ENCODE measurements around the gene MAGI2. TPM values are rescaled to one million over a fixed set of nuclear protein-coding genes. Genes with fewer than 3 reads are reported as not detected.

The MAGI2 gene
- total and polyA plus RNA-seq, 4 donors, result 43.4 to 61.3 (median 50.1) TPM

DNA sequence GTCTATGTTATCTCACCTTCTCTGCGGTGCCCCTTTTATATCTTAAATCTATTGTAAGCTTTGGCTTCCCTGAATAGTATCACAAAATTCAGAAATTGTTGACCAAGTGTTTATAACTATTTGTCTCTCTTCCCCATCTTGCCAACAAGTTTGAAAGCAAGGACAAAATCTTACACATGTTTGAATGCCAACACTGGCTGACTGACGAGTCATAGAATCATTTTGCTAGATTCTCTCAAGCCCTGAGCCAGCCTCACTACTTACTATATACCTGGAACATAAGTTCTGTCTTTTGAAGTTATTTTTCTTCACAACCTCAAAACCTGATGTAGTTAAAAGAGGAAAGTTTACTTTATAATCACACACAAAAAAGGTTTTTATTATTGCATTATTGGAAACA lies 954.2 kb downstream of the MAGI2 start:
- Histone ChIP-seq H3K4me1 (ENCODE audit: control insufficient read depth, insufficient read depth, low read length) (no peaks in the 10 kb centered on the region), H3K36me3 (ENCODE audit: control insufficient read depth, insufficient read depth, low read length) (peaks cover 3% of the 10 kb centered on the region), H3K27me3 (ENCODE audit: control insufficient read depth, insufficient read depth, low read length) (no peaks in the 10 kb centered on the region), H3K9me3 (ENCODE audit: control insufficient read depth, insufficient read depth, low read length) (no peaks in the 10 kb centered on the region), H3K27ac (ENCODE audit: low read depth, low read length) (no peak overlapping the region), H3K4me3 (ENCODE audit: low read depth, low read length) (no peak overlapping the region)
- 89% methylated on average over 1 of the region's 2 CpGs for WGBS (ENCODE audit: insufficient coverage)
- no peak for DNase-seq (ENCODE audit: low read depth in 4 of 6, low spot score in 6 of 6)

- Histone ChIP-seq H3K4me3 (ENCODE audit: low read depth, low read length) (no peak overlapping the region), H3K27ac (ENCODE audit: low read depth, low read length) (no peak overlapping the region), H3K9me3 (ENCODE audit: control insufficient read depth, insufficient read depth, low read length) (no peaks in the 10 kb centered on the region), H3K4me1 (ENCODE audit: control insufficient read depth, insufficient read depth, low read length) (no peaks in the 10 kb centered on the region), H3K36me3 (ENCODE audit: control insufficient read depth, insufficient read depth, low read length) (peaks cover 3% of the 10 kb centered on the region), H3K27me3 (ENCODE audit: control insufficient read depth, insufficient read depth, low read length) (no peaks in the 10 kb centered on the region)
- DNase-seq (ENCODE audit: low read depth in 4 of 6, low spot score in 6 of 6), result no peak
- no CpG with 5 or more reads among the region's 4 CpGs for WGBS (ENCODE audit: insufficient coverage)
Measured at GRCh38 chr7:78497728-78498427, 955.6 kb downstream of the MAGI2 start.

DNA sequence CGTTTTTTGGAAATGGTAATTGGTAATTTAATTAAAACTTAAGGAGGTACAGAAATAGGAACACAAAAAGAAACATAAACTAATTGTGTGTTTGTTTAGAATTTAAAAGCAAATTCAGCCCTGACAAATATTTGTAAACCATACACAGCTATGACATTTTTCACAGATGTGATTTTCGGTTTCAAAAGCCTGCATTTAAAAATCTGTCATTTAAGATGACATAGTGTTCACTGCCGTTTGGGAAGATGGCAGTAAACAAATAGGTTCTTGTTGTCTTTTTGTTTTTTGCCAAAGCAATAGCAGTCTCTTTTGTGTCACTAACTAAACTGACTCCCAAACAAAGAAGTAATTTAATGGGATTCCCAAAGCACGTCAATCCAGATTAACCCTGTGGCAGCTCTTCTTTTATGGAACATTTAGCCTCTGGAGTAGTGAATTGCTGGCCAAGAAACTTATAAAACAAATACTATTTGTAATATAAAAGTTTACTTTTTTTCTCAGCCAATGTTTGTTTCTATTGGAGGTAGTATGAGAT lies 957.3 kb downstream of the MAGI2 start:
- peak in 2 of 6 donors; percentile 42 to 49 for DNase-seq (ENCODE audit: low read depth in 4 of 6, low spot score in 6 of 6)
- no peak overlapping the region for H3K4me3 ChIP-seq (ENCODE audit: low read depth, low read length)
- WGBS (ENCODE audit: insufficient coverage), result no CpG with 5 or more reads among the region's 4 CpGs
- peaks cover 3% of the 10 kb centered on the region for H3K36me3 ChIP-seq (ENCODE audit: control insufficient read depth, insufficient read depth, low read length)
- no peak overlapping the region for H3K27ac ChIP-seq (ENCODE audit: low read depth, low read length)
- no peaks in the 10 kb centered on the region for H3K9me3 ChIP-seq (ENCODE audit: control insufficient read depth, insufficient read depth, low read length)
- no peaks in the 10 kb centered on the region for H3K4me1 ChIP-seq (ENCODE audit: control insufficient read depth, insufficient read depth, low read length)
- no peaks in the 10 kb centered on the region for H3K27me3 ChIP-seq (ENCODE audit: control insufficient read depth, insufficient read depth, low read length)

DNA sequence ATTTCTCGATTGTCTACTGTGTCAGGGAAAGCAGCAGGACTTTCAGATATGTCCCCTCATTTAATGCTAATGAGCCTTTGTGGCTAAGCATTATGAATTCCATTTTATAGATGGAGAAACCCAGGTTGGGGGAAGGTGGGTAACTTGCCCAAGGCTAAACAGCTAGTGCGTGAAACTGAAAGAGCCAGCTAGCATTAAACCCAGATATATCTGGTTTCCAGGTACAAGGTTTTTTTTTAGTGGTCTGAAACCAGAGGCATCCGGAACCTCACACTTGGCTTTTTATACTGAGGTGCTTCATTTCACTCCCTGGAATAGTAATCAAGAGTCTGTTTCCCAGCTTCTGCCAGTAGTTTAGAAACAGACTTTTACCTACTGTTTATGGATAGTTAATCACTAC lies 960.1 kb downstream of the MAGI2 start:
- WGBS (ENCODE audit: insufficient coverage), result 86% methylated on average over 2 of the region's 3 CpGs

DNA sequence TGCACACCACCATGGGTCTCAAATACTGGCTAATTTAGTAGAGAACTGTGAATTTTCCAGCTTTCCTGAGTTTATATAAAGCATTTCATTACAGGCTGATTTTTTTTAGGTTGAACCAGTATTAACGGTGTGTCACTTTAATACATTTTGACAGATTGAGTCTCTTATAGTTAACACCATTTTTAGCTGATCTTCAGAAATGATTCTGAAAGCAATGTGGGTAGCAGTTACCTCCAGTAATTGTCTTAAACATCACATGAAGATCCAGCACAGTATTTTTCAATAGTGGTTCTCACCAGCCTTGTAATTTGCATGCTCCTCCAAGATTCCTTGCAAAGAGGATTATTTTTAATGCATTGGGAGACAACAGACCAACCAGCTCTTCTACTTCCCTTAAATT lies 961.3 kb downstream of the MAGI2 start:
- H3K27me3 ChIP-seq (ENCODE audit: control insufficient read depth, insufficient read depth, low read length), result no peaks in the 10 kb centered on the region
- H3K4me3 ChIP-seq (ENCODE audit: low read depth, low read length), result no peak overlapping the region
- no CpG with 5 or more reads among the region's 1 CpG for WGBS (ENCODE audit: insufficient coverage)
- no peaks in the 10 kb centered on the region for H3K36me3 ChIP-seq (ENCODE audit: control insufficient read depth, insufficient read depth, low read length)
- no peak overlapping the region for H3K27ac ChIP-seq (ENCODE audit: low read depth, low read length)
- H3K9me3 ChIP-seq (ENCODE audit: control insufficient read depth, insufficient read depth, low read length), result no peaks in the 10 kb centered on the region
- no peaks in the 10 kb centered on the region for H3K4me1 ChIP-seq (ENCODE audit: control insufficient read depth, insufficient read depth, low read length)
- DNase-seq (ENCODE audit: low read depth in 4 of 6, low spot score in 6 of 6), result no peak

More for the DNA sequence above, 960.1 kb downstream of the MAGI2 start:
- no peaks in the 10 kb centered on the region for H3K4me1 ChIP-seq (ENCODE audit: control insufficient read depth, insufficient read depth, low read length)
- no peaks in the 10 kb centered on the region for H3K27me3 ChIP-seq (ENCODE audit: control insufficient read depth, insufficient read depth, low read length)
- peak in 1 of 6 donors; percentile 24 for DNase-seq (ENCODE audit: low read depth in 4 of 6, low spot score in 6 of 6)
- H3K36me3 ChIP-seq (ENCODE audit: control insufficient read depth, insufficient read depth, low read length), result no peaks in the 10 kb centered on the region
- no peak overlapping the region for H3K4me3 ChIP-seq (ENCODE audit: low read depth, low read length)
- H3K27ac ChIP-seq (ENCODE audit: low read depth, low read length), result no peak overlapping the region
- no peaks in the 10 kb centered on the region for H3K9me3 ChIP-seq (ENCODE audit: control insufficient read depth, insufficient read depth, low read length)

- no peaks in the 10 kb centered on the region for H3K4me1 ChIP-seq (ENCODE audit: control insufficient read depth, insufficient read depth, low read length)
- DNase-seq (ENCODE audit: low read depth in 4 of 6, low spot score in 6 of 6), result peak in 1 of 6 donors; percentile 64
- H3K27me3 ChIP-seq (ENCODE audit: control insufficient read depth, insufficient read depth, low read length), result no peaks in the 10 kb centered on the region
- H3K36me3 ChIP-seq (ENCODE audit: control insufficient read depth, insufficient read depth, low read length), result no peaks in the 10 kb centered on the region
- no peak overlapping the region for H3K27ac ChIP-seq (ENCODE audit: low read depth, low read length)
- no peak overlapping the region for H3K4me3 ChIP-seq (ENCODE audit: low read depth, low read length)
- no peaks in the 10 kb centered on the region for H3K9me3 ChIP-seq (ENCODE audit: control insufficient read depth, insufficient read depth, low read length)
Measured at GRCh38 chr7:78490524-78490923, 962.9 kb downstream of the MAGI2 start.

DNA sequence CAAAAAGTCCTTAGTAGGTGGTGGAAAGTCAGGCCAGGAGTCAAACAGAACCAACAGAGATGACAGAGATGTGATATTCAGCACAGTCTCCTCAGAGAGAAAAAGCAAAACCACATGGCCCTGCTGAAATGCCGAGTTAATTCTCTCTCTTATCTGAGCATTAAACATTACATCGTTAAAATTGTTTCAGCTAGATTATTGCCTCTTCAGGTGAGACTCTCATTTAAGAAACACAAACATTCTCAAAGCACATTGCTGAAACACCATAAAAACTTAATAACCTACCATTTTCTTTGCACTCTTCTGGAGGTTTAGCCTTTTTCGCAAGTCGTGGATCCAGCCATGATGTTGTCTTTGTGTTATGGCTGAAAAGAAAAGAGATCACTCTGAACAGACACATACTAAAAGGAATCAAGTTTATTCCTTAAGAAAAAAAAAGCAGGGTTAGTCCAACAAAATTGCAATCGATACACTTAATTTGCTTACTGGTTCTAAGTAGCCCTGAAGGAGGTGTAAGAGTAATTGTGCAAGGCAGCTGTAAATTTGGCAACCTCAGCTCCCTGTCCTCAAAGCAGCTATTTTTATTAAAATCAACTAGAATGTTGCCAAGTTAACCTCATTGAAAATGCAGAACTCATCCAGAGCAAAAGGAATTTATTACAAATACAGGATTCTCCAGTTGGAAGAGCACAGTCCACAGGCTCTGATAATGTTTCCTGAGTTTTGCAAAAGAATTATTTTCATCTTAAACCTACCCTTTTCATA lies 963.8 kb downstream of the MAGI2 start:
- peak overlapping the region; percentile 43 for H3K4me3 ChIP-seq (ENCODE audit: low read depth, low read length)
- 9% methylated on average over 3 of the region's 5 CpGs for WGBS (ENCODE audit: insufficient coverage)
- H3K36me3 ChIP-seq (ENCODE audit: control insufficient read depth, insufficient read depth, low read length), result no peaks in the 10 kb centered on the region
- H3K9me3 ChIP-seq (ENCODE audit: control insufficient read depth, insufficient read depth, low read length), result no peaks in the 10 kb centered on the region
- H3K27ac ChIP-seq (ENCODE audit: low read depth, low read length), result peak overlapping the region; percentile 75
- peak in 5 of 6 donors; percentile 36 to 87 (median 57) for DNase-seq (ENCODE audit: low read depth in 4 of 6, low spot score in 6 of 6)
- H3K27me3 ChIP-seq (ENCODE audit: control insufficient read depth, insufficient read depth, low read length), result no peaks in the 10 kb centered on the region
- no peaks in the 10 kb centered on the region for H3K4me1 ChIP-seq (ENCODE audit: control insufficient read depth, insufficient read depth, low read length)

DNA sequence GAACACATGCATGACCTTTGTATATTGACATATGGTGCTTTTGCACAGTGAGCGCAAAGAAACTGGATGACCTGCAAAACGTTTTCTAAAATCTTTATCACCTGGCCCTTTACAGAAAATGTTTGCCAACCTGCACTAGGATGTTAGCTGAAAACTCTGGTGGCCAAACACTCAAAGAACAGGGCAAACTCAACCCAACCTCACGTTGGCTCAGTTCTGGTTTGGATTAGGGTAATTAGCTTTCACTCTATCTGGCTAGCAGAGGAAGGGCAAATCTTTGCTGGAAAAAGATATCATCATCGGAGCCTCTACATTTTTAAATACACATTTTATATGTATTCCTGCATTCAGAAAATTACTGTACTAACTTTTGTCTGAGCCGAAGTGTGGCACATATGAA lies 966.0 kb downstream of the MAGI2 start:
- no CpG with 5 or more reads among the region's 5 CpGs for WGBS (ENCODE audit: insufficient coverage)
- Histone ChIP-seq H3K9me3 (ENCODE audit: control insufficient read depth, insufficient read depth, low read length) (no peaks in the 10 kb centered on the region), H3K27ac (ENCODE audit: low read depth, low read length) (no peak overlapping the region), H3K36me3 (ENCODE audit: control insufficient read depth, insufficient read depth, low read length) (no peaks in the 10 kb centered on the region), H3K4me1 (ENCODE audit: control insufficient read depth, insufficient read depth, low read length) (no peaks in the 10 kb centered on the region), H3K4me3 (ENCODE audit: low read depth, low read length) (no peak overlapping the region), H3K27me3 (ENCODE audit: control insufficient read depth, insufficient read depth, low read length) (no peaks in the 10 kb centered on the region)
- DNase-seq (ENCODE audit: low read depth in 4 of 6, low spot score in 6 of 6), result no peak

- Histone ChIP-seq H3K27me3 (ENCODE audit: control insufficient read depth, insufficient read depth, low read length) (no peaks in the 10 kb centered on the region), H3K36me3 (ENCODE audit: control insufficient read depth, insufficient read depth, low read length) (no peaks in the 10 kb centered on the region), H3K4me1 (ENCODE audit: control insufficient read depth, insufficient read depth, low read length) (no peaks in the 10 kb centered on the region), H3K4me3 (ENCODE audit: low read depth, low read length) (no peak overlapping the region), H3K9me3 (ENCODE audit: control insufficient read depth, insufficient read depth, low read length) (no peaks in the 10 kb centered on the region), H3K27ac (ENCODE audit: low read depth, low read length) (no peak overlapping the region)
- 83% methylated on average over 1 of the region's 2 CpGs for WGBS (ENCODE audit: insufficient coverage)
- no peak for DNase-seq (ENCODE audit: low read depth in 4 of 6, low spot score in 6 of 6)
Measured at GRCh38 chr7:78479348-78479747, 974.1 kb downstream of the MAGI2 start.

All from spinal cord (tissue), 10 donors.